Activated CD8-positive, alpha-beta memory T cell treated with anti-CD3 and anti-CD28 coated beads for 48 hours (primary cell): Measurements from ENCODE around the gene HGD.

ENCODE experiments used
- DNase-seq, 3 experiments: peaks; one replicate each; pipeline ENCODE4 v3.0.0-alpha.2; 2020; ENCODE audit warnings: low read depth in 2 of 3, low spot score in 2 of 3

Gene HGD

DNA sequence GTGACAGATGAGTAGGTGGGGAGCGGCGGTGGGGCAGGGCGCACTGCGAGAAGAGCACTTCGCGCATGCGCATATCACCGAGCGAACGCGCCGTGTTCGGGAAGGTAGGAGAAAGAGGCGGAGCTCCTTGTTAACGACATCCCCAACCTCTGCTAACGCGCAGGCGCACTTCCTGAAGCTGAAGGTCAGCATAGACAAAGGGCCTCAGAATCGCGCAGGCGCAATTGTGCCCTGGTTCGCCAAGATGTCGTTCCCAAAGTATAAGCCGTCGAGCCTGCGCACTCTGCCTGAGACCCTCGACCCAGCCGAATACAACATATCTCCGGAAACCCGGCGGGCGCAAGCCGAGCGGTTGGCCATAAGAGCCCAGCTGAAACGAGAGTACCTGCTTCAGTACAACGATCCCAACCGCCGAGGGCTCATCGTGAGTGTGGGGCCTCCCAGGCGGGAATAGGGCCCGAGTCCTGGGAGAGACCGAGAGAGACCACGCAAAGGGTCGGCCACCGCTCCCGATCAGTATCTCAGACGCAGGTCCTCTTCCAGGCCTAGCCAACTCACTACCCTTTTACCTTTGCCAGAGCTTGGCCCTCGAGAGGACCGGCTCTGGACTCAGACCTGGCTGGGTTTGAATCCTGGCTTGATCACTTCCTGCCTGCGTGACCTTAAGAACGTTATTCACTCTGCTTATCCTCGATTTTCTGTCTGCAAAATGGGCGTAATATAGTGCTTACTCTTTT, 85.8 kb downstream of the HGD start, which contains the start of gene NDUFB4:
TSS of gene NDUFB4 (plus strand) at position 221 of the 737 bp plus-strand sequence. CDS start at position 245, 24 bp downstream.
- peak; percentile 73 to 85 (median 85) for DNase-seq

DNA sequence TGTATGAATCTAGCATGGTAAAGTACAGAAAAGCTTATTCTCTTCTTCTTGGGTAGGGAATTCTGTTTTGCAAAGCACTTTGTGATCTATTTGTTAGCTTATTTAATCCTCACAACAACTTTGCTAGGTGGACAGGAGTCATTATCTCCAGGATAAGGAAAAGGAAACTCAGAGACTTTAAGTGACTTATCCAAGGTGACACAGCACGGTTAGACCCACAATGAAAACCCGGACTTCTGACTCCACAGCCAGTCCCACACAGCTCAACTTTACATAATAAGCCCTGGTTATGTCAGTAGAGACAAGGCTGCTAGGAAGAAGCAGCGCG, 86.3 kb downstream of the HGD start:
- DNase-seq: no peak

DNA sequence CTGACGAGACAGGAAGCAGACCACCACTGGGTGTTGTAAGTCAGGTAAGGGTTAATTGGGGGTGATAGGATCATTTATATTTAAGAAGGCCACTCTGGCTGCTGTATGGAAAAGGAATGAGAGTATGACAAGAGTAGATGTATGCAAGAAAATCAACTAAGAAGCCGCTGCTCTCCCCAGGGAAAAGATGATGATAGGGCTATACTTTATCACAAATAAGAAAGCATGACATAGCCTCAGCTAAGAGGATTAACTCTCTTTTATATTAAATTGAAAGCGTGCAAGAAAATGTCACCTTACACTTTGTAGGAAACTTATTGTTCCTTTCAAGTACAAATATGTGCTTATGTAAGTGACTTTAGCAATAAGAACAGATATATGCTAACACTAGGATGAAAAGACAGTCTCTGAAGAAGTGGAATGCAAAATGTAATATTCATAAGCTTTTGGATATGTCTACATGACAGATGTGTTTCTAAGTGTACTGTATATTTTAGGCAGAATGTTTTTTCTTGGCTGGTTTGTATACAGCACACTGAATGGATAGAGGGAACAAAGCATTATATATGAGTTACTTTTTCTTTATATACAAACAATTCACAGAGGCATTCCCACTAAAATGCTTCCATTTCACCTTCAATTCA, 94.6 kb downstream of the HGD start:
- no peak for DNase-seq
